A673 (cell line): ENCODE data around the gene WDR62. TPM values are rescaled to one million over a fixed set of nuclear protein-coding genes. Genes with fewer than 3 reads are reported as not detected.

Source experiments
- BruUV-seq: library from RNA; stranded (reverse); fragments of 400-500 nt; replicated peaks from 2 replicates; lab custom pipeline; 2021; lab: Mats Ljungman, UMichigan
- CTCF ChIA-PET: fragments of 300-600 bp; sonication (Branson Sonifier 250); formaldehyde crosslinking; loops from one replicate; lab custom pipeline; 2022; ENCODE audit warnings: antibody characterized with exemption; lab: Charles Lee
- POLR2A ChIA-PET: fragments of 300-600 bp; sonication (Branson Sonifier 250); formaldehyde crosslinking; loops from one replicate; lab custom pipeline; 2022; ENCODE audit warnings: antibody characterized with exemption; ENCODE audit not compliant: low non-redundant PET; lab: Charles Lee
- DNase-seq: peaks from one replicate; pipeline ENCODE4 v3.0.0-alpha.2; 2015; ENCODE audit warnings: low spot score
- H3K27ac ChIP-seq: fragments of 200-600 bp; sonication (generic); 2 replicates; pipeline ENCODE4 v1.5.1; 2016; ENCODE audit warnings: mixed run types, low read depth, mild to moderate bottlenecking, mixed read lengths, antibody characterized with exemption, low read length; ENCODE audit not compliant: poor library complexity, severe bottlenecking
- H3K27me3 ChIP-seq: fragments of 200-600 bp; sonication (generic); replicated peaks from 2 replicates; pipeline ENCODE4 v1.6.1; 2017; ENCODE audit warnings: mixed run types, low read depth, mild to moderate bottlenecking, mixed read lengths, antibody characterized with exemption, low read length; ENCODE audit not compliant: insufficient read depth, poor library complexity
- H3K36me3 ChIP-seq: fragments of 200-600 bp; sonication (generic); 2 replicates; pipeline ENCODE4 v1.6.1; 2016; ENCODE audit warnings: mixed run types, mild to moderate bottlenecking, mixed read lengths, antibody characterized with exemption, low read length; ENCODE audit not compliant: insufficient read depth, poor library complexity, severe bottlenecking
- H3K4me1 ChIP-seq: fragments of 200-600 bp; sonication (generic); 2 replicates; pipeline ENCODE4 v1.6.1; 2017; ENCODE audit warnings: mixed run types, mild to moderate bottlenecking, mixed read lengths, antibody characterized with exemption, low read length; ENCODE audit not compliant: insufficient read depth, poor library complexity, severe bottlenecking
- H3K4me3 ChIP-seq: fragments of 200-600 bp; sonication (generic); 2 replicates; pipeline ENCODE4 v1.5.1; 2016; ENCODE audit warnings: low read depth, mixed run types, mild to moderate bottlenecking, mixed read lengths, low read length; ENCODE audit not compliant: poor library complexity, severe bottlenecking
- H3K9me3 ChIP-seq: fragments of 200-600 bp; sonication (generic); 2 replicates; pipeline ENCODE4 v1.6.1; 2016; ENCODE audit warnings: mixed run types, low read depth, mild to moderate bottlenecking, mixed read lengths, antibody characterized with exemption, low read length; ENCODE audit not compliant: poor library complexity, severe bottlenecking
- EZH2 ChIP-seq: fragments of 200-600 bp; sonication (generic); IDR thresholded peaks from 2 replicates; pipeline ENCODE4 v1.6.1; 2017; ENCODE audit warnings: borderline replicate concordance, low read depth, mild to moderate bottlenecking, mixed read lengths, antibody characterized with exemption, low read length; ENCODE audit not compliant: poor library complexity, severe bottlenecking
- intact Hi-C: fragments of 100-400 bp; cut with micrococcal nuclease; formaldehyde crosslinking; loops from one replicate; pipeline ENCODE4 v1.10.0; 2022; ENCODE audit not compliant: unreplicated experiment
- total RNA-seq: library from RNA; stranded (reverse); gene quantifications from 2 replicates; pipeline ENCODE4 v1.2.3, GENCODE V29; 2021
- TF ChIP-seq, protein P1 (sequence below): fragments of 300-800, 200-600 bp; sonication (generic); conservative IDR thresholded peaks from 2 replicates; pipeline ENCODE4 v1.5.1; 2017; ENCODE audit warnings: low read depth, mild to moderate bottlenecking, antibody characterized with exemption, low read length, moderate library complexity, mixed read lengths

Gene WDR62
- total RNA-seq, 1 experiment from 2014 or later = 40.4 TPM

DNA sequence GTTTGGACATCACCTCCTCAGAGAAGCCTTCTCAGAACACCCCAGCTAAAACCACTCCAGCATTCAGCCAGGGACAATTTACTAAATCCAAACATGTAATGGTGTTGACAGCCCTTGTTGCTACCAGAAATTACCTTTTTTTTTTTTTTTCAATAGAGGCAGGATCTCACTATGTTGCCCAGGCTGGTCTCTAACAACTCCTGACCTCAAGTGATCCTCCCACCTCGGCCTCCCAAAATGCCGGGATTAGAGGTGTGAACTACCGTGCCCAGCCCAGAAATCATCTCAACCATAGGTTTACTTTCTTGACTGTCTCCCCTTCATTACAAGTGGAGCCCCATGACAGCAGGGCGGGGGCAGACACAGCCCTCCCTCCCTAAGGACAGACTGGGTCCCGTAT lies 31.3 kb upstream of the WDR62 start:
- H3K9me3 ChIP-seq = no peaks in the 10 kb centered on the region
- no peak for TF ChIP-seq EZH2
- TF ChIP-seq, protein P1, sequence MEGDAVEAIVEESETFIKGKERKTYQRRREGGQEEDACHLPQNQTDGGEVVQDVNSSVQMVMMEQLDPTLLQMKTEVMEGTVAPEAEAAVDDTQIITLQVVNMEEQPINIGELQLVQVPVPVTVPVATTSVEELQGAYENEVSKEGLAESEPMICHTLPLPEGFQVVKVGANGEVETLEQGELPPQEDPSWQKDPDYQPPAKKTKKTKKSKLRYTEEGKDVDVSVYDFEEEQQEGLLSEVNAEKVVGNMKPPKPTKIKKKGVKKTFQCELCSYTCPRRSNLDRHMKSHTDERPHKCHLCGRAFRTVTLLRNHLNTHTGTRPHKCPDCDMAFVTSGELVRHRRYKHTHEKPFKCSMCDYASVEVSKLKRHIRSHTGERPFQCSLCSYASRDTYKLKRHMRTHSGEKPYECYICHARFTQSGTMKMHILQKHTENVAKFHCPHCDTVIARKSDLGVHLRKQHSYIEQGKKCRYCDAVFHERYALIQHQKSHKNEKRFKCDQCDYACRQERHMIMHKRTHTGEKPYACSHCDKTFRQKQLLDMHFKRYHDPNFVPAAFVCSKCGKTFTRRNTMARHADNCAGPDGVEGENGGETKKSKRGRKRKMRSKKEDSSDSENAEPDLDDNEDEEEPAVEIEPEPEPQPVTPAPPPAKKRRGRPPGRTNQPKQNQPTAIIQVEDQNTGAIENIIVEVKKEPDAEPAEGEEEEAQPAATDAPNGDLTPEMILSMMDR = no peak
- no peak overlapping the region for H3K27ac ChIP-seq
- ChIA-PET CTCF (no interaction called here), POLR2A (no interaction called here)
- no TSS peak for BruUV-seq
- no peak overlapping the region for H3K4me3 ChIP-seq
- H3K4me1 ChIP-seq = no peaks in the 10 kb centered on the region
- no peak for DNase-seq
- peaks cover 6% of the 10 kb centered on the region for H3K36me3 ChIP-seq
- intact Hi-C loops = no loop called here
- no peaks in the 10 kb centered on the region for H3K27me3 ChIP-seq

DNA sequence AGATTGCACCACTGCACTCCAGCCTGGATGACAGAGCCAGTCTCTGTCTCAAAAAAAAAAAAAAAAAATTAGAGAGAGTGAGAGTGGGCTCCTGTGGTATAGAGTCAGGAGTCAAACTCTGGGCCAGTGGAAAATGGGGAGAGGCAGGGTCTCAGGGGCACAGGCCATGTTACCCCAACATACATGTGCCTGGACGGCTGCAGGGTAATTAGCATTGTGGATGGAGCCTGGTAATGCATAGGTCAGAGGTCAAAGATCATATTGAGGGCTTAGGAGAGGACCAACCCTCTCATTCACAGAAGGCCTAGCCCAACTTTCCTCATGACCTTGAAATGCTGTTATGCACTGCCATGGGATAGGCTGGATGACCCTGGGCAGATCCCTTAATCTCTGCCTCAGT lies 29.2 kb upstream of the WDR62 start:
- Histone ChIP-seq H3K27ac (no peak overlapping the region), H3K9me3 (no peaks in the 10 kb centered on the region), H3K4me1 (no peaks in the 10 kb centered on the region), H3K36me3 (peaks cover 6% of the 10 kb centered on the region), H3K27me3 (no peaks in the 10 kb centered on the region), H3K4me3 (no peak overlapping the region)
- ChIA-PET POLR2A (no interaction called here), CTCF (no interaction called here)
- TF ChIP-seq, protein P1 = no peak
- no peak for TF ChIP-seq EZH2
- no TSS peak for BruUV-seq
- intact Hi-C loops = no loop called here
- no peak for DNase-seq

- DNase-seq = no peak
- POLR2A ChIA-PET = interaction anchor here (0.6 kb wide), 1 partner anchor 59 kb away, joined by 15 read pairs; no protein-coding TSS in a partner anchor
- Histone ChIP-seq H3K27ac (no peak overlapping the region), H3K9me3 (no peaks in the 10 kb centered on the region), H3K36me3 (peaks cover 6% of the 10 kb centered on the region), H3K4me1 (no peaks in the 10 kb centered on the region), H3K4me3 (no peak overlapping the region), H3K27me3 (no peaks in the 10 kb centered on the region)
- TF ChIP-seq, protein P1 = no peak
- TF ChIP-seq EZH2 = no peak
- intact Hi-C loops = no loop called here
- no TSS peak for BruUV-seq
- CTCF ChIA-PET = no interaction called here
Measured at GRCh38 chr19:36026091-36026876, 28.4 kb upstream of the WDR62 start.
